HCEC 1CT (cell line): ENCODE results near the gene ALPP.
"Not testable (repeated sequence)": the region's sequence is repeated elsewhere in the genome, so short reads cannot be mapped to it uniquely, and the experiment has no call there.

Experiments used
- DNase-seq: peaks from one replicate; pipeline ENCODE4 v3.0.0-alpha.2; 2017

ALPP gene

DNA sequence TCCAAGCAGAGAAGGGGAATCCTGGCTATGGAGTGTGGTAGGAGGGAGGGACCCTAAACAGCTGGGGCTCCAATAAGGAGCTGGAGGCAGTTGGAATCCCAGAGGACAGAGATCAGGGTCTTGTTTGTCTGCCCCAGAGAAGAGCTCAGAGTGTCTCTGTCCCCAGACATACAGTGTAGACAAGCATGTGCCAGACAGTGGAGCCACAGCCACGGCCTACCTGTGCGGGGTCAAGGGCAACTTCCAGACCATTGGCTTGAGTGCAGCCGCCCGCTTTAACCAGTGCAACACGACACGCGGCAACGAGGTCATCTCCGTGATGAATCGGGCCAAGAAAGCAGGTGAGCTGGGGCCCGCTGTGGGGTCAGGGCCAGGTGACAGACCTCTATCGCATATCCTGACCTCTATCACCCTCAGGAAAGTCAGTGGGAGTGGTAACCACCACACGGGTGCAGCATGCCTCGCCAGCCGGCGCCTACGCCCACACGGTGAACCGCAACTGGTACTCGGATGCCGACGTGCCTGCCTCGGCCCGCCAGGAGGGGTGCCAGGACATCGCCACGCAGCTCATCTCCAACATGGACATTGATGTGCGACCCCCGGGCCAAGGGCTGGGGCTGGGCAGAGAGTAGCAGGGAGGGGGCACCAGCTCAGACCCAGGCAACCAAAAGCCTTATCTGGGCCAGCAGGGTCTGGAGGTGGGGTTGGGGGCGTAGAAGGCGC, 29.0 kb downstream of the ALPP start:
- not testable (repeated sequence) for DNase-seq

DNA sequence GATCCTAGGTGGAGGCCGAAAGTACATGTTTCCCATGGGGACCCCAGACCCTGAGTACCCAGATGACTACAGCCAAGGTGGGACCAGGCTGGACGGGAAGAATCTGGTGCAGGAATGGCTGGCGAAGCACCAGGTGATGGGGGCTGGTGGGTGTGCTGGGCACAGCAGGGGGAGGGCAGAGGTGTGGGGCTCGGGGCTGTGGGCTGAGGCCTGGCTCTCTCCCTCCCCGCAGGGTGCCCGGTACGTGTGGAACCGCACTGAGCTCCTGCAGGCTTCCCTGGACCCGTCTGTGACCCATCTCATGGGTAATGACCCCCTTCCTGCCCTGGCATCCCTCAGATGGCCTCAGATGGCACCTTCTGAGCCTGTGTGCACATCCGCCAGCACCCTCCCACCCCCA, 29.7 kb downstream of the ALPP start:
- DNase-seq, result not testable (repeated sequence)

DNA sequence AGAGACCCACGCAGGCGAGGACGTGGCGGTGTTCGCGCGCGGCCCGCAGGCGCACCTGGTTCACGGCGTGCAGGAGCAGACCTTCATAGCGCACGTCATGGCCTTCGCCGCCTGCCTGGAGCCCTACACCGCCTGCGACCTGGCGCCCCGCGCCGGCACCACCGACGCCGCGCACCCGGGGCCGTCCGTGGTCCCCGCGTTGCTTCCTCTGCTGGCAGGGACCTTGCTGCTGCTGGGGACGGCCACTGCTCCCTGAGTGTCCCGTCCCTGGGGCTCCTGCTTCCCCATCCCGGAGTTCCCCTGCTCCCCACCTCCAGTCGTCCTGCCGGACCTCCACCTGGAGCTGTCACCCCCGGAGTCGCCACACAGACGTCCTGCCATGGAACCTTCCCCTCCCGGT, 31.1 kb downstream of the ALPP start:
- DNase-seq, result not testable (repeated sequence)

DNA sequence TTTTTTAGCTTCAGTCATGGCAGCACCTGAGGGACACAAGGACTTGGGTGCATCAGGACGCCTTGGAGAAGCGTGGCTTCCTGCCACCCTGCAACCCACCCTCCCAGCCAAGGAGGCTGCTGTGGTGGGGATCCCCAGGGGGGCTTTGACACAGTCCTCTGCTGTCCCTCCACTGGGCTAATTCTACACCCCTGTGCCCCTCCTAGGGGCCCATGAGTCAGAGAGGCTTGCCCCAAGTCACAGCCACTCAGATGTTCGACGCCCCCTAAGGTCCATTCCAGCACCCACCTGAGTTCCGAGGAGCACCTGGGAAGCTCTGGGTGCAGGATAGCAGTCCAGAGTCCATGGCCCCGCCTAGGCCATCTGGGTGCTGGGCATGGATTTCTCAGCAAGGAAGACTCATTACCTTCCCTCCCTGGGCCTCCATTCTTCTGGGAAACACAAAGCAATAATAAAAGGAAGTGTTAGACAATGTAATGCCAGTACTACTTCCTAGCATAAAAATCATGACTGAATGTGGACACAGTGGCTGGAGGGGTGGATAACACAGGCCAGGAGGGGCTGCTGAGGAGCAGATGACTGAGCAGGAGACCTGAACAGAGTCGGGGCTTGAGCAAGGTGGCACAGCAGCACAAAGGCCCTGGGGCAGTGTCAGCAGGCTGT, 31.8 kb downstream of the ALPP start:
- no peak for DNase-seq

DNA sequence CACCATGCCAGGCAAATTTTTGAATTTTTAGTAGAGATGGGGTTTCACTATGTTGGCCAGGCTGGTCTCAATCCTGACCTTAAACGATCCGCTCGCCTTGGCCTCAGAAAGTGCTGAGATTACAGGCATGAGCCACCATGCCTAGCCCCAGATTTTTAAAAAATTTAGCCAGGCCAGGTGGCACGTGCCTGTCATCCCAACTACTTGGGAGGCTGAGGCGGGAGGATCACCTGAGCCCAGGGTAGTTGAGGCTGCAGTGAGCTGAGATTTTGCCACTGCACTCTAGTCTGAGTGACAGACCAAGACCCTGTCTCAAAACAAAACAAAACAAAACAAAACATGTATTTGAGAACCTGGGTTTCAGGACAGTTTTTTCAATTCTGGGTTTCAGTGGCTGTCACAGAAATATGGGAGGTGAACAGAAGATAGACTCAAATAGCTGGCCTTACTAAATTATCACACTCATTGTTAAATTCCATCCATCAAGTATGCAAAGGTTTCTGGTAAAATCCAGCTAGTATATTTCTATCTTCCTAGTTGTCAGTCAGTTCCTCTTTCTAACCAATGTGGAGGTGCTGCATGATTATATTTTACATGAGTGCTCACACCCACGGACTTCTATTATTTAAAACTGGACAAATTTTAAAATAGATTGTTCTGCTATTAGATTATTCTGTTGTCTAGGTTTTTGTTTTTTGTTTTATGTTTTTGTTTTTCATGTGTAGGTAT, 33.5 kb downstream of the ALPP start:
- DNase-seq, result no peak

DNA sequence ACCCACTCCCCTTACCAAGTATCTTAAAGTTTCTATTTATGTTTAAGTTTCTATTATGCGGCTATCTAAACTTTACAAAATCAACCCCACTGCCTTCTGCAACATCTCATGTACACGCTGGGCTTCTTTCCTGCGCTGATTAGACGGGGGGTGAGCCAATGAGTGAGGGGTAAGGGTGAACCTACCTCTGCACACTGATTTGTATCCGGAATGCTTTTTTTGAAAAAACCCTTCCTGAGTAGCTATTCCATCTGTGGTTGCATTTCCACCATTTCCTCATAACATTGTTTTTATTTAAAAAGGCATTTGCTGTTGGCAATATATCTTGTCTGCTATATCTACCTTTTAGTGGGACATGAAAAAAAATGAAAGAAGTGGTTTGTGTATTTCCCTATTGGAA, 34.4 kb downstream of the ALPP start:
- no peak for DNase-seq

DNA sequence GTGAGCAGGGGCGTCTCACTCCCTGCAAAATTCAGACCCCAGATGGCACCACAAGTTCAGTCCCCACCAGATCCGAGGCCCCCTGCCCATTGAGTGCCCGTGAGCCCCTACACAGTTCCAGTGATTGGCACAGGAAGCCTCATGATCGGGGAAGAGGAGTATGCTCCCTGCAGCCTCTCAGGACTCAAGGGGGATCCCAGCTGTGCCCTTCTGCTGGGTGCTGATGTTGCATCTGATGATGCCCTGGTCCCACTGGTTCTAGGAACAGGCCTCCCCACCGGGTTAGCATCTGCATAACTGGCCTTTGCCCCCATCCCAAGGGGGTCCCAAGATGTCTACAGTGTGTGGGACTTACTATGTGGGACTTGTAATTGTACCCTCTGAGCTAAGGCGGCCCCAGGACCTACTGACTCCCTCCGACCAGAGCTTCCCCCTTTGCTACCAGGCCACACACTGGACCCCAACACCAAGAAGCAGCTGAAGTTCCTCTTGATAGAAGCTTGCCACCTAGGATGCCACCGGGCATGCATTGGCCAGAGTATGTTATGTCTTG, 36.7 kb downstream of the ALPP start:
- no peak for DNase-seq

DNA sequence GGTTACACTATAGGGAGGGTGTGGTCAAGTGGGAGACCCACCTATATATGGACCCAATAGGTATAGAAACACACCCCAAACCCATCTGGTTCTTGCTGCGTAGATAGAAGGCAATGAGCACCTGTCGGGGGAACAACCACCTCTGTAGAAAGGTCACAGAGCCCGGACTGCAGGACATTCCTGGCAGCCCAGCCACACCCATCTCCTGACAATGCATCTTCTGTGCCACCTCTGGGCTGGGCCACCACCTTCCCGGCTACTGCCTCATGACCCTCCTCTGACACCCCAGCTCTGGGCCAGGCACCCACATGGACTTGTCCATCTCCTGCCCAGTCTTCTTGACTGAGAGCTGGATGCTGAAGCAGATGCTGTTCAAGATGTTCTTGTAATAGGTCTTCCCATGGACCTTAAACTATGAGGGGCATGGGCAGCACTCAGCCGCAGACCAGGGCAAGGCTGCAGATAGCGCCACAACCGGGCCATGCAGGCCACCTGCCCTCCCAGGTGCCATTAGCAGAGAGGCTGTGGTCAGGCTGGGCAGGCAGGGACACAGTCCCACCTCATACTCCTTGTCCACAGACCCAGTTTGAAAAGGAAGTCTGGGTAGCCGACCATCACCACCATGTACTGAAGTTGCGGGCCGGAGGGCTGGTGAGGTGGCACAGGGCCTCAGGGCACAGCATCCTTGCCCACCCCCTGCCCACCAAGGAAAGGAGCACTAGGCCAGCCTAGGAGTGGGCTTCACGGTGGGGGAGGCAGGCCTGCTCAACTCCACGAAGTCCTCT, 37.4 kb downstream of the ALPP start:
- no peak for DNase-seq

DNA sequence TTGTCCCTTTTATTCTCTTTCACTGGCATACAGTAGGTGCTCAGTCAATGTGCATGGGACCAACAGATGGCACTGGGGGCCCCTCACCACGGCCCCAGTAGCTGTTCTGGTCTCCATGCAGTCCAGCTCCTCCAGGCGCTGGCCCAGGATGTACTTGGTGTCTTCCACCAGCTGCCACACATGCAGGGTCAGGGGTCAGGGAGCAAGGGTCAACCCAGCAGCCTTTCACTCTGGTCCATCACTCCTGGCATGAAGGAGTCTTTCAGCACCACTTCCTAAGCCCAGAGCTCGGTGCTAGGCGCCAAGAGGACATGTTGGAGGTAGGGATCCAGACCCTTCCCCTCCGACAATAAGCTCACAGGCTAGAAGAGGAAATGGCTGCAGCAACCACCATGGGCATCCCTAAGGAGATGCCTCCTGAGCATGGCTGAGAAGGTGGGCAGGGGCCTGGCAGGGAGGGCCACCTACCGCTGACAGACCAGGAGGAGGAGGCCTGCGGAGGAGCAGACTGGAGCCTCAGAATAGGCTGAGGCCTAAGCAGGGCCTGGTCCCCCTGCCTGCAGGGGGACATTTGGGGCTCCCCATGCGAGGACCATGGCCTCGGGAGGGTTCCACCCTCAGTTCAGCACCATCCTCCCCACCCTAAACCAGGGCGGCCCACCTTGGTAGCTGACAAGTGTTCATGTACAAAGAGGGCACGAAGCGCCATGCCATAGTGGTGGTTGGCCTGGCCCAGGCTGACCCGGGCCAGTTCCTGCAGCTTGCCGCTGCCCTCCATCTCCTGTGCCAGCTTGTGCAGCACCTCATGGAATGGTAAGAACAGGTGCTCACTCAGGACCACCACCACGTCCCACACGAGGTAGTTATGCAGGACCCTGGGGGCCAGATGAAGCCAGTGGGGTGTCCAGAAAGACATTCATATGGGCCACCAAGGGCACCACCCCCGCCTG, 38.2 kb downstream of the ALPP start:
- DNase-seq, result no peak

DNA sequence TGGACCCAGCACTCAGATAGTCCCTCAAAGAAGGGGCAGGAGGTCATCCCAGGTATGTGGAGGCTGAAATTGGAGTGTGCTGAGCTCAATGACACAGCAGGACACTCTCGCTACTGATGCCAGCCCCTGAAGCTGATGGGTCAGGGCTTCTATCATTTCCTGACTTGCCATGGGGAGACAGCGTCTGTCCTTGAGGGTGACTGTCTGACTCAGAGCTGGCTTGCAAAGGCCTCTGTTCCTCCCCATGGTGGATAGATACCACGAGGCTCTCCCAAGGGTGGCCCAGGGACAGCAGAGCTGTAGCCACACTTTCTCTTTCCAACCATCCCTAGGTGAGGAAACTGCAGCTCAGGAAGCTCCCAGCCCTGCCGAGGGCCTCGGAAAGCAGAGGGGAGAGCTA, 38.9 kb downstream of the ALPP start:
- no peak for DNase-seq

DNA sequence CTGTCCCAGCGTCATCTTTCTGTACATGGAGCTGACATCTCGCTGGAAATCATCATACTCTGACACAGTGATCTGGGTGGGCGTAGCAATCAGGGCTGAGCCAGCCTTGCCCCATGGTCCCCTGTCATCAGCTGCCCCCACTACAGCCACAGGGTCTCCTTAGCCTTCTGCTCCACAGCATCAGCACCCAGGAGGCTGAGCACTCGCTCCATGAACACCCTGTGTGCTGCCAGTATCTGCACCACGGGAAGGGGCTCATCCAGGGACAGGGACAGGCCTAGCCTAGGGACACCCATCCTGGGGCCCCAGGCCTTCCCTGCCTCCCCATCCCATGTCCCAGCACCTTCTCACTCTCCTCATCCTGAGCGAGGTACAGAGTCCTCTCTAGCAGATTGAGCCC, 39.5 kb downstream of the ALPP start:
- no peak for DNase-seq

DNA sequence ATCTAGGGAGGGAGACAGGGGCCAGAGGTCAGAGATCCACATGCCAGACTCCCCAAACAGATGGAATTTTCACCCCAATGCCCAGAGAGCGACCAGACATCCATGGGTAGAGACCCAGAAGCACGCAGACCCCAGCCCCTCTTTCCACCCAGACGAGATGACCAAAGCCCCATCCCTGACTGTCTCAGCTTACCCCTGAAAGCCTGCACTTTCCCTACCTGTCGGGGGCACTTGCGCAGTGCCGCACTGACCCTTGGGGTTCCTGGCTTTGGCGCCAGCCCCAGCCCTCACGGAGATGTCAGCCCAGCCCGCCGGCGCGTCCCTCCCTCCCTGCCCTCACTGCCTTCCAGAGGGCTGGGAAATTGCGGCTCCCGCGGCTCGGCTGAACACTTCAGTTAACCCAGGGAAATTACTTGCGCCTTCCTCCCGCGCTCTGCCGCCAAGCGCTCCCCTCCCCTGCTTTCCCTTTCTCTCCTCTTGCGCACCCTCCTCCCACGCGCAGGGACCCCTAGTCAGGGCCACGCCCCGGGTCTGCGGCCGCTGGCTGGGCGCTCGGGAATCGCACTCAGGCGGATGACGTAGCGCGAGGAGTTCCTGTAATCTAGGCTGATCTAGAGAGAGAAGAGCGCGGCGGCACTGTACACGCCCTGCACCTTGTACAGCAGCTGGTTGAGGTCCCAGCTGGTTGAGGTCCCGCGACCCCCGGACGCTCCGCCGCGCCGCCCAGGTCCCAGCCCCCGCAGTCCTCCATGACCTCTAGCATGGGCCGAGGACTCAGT, 40.1 kb downstream of the ALPP start:
- no peak for DNase-seq

DNA sequence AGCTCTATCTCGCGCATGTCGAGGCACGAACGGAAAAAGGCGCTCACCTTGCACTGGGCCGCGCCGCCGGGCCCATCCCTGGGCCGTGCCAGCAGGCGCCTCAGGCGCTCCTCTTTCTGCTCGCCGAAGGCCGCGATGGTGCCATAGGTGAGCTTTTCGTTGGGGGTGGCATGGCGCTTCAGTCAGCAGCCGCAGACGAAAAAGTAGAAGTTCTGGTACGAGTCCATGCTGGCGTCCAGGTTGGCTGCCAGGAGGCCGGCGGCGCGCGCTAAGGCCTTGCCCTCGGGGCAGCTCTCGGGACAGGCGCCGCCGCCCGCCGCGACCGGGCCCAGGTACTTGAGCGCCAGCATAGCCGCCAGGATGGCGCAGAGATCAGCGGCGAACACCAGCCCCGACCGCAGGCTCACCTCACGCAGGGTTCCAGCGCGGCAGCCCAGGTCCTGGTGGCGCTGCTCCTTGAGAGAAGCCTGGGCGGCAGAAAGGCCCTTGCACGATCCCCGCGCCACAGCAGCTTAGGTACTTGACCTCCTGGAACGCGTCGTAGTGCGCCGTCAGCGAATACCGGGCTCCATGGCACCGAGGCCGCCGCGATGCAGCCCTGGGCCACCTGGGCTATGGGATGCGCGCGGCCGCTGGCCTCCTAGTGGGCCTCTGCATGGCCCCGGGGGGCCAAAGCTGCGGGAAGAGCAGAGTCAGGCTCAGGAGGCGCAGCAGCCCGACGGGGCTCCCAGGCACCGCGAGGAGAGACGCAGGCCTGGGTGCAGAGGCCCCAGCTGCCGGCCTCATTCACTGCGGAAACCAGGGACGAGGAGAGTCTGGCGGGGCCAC, 40.9 kb downstream of the ALPP start:
- DNase-seq, result no peak

DNA sequence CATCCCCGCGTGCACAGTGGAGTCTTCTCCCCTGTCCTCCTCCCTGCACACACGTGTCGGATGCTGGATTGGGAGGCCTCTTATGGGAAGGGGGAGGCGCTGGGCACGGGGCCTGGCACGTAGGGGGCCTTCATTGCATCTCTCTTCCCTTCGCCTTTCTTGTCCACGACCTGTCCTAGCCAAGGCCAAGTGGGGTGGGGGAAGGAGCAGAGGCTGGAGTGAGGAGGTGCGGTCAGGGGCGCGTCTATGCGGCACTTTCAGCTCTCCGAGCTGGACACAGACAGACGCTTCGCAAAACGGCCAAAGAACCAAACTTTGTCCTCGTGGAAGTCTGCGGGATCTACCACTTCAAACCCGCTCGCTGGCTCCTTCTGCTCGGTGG, 41.5 kb downstream of the ALPP start:
- DNase-seq, result no peak

DNA sequence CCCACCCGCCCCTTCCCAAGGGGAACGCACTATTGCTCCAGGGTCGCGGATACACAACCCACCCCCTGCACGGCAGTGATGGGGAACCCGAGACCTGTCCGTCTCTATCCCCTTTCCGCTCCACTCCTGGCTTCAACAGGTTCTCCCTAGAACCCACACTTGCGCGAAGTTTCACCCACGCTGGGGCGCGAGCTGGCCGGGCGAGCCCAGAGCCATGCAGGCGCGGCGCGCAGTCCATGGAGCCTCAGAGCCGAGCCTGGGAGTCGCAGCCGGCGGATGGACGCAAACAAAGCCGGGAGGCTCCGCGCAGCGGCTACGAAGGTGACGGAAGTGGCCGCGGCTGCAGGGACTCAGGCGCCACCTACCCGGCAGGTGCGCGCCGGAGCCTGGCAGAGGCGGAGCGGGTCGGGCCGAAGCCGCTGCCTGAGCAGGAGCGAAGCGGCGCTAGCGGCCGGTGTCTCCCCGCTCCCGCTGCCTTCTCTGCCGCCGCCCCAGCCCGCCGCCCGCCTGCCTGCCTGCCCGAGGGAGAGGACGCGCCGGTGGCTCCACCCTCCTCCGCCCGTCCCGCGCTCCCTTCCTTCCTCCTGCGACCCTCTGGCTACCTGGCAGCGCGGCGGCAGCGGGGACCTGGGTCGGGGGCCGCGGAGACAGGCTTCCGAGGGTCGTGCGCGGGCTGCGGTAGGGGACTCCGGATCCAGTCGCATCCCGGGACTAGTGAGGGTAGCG, 42.1 kb downstream of the ALPP start:
- no peak for DNase-seq

DNA sequence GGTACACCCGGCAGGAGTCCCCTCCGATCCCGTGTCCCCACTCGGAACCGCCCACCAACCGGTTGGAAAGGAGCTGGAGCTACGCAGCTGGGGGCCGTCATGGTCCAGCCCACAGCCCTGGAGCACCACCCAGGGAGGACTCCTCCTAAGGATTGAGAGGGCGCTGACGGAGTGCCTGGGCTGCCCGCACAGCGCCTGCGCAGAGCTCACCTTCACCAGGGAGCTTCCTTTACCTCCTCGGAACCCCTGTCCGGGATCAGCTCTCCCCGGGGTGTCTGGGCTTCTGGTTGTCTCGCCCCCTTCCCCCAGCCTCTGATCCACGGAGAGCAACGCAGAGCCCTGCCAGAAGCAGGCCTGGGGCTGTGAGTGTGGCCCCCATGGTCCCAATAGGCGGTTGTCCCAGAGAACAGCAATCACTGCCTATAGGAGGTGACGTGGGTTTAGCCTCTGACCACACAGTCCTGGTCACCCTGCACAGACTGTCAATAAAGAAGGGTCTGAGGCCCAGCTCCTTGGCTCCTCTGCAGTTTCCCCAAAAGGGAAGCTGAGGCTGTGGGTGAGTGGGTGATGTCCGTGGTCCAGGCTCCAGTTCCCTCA, 42.7 kb downstream of the ALPP start:
- no peak for DNase-seq

DNA sequence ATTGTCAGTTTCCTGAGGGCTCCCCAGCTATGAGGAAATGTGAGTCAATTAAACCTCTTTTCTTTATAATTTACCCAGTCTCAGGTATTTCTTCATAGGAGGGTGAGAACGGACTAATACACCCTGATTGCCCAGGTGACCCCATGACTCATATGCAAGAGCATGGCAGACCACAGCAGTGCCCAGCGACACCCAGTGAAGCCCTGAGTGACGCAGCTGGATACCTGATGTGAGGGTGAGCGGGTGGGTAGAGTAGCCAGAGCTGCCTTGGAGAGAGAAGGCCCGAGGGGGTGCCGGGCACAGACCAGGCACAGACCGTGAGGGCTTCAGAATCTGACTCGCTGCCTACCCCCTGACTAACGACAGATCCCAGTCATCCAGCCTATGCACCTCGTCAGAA, 43.5 kb downstream of the ALPP start:
- DNase-seq, result no peak

DNA sequence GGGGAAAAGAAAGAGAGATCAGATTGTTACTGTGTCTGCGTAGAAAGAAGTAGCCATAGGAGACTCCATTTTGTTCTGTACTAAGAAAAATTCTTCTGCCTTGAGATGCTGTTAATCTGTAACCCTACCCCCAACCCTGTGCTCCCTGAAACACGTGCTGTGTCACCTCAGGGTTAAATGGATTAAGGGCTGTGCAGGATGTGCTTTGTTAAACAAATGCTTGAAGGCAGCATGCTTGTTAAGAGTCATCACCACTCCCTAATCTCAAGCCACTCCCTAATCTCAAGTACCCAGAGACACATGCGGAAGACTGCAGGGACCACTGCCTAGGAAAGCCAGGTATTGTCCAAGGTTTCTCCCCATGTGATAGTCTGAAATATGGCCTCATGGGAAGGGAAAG, 44.4 kb downstream of the ALPP start:
- DNase-seq, result not testable (repeated sequence)

DNA sequence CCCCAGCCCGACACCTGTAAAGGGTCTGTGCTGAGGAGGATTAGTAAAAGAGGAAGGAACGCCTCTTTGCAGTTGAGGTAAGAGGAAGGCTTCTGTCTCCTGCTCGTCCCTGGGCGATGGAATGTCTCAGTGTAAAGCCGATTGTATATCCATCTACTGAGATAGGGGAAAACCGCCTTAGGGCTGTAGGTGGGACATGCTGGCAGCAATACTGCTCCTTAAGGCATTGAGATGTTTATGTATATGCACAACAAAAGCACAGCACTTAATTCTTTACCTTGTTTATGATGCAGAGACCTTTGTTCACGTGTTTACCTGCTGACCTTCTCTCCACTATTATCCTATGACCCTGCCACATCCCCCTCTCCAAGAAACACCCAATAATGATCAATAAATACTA, 44.9 kb downstream of the ALPP start:
- DNase-seq, result not testable (repeated sequence)
